ENCODE measurements around the gene LGI1.
A peak's percentile ranks its signal among the peaks of the same experiment; 100 is the strongest.

LGI1 gene

DNA sequence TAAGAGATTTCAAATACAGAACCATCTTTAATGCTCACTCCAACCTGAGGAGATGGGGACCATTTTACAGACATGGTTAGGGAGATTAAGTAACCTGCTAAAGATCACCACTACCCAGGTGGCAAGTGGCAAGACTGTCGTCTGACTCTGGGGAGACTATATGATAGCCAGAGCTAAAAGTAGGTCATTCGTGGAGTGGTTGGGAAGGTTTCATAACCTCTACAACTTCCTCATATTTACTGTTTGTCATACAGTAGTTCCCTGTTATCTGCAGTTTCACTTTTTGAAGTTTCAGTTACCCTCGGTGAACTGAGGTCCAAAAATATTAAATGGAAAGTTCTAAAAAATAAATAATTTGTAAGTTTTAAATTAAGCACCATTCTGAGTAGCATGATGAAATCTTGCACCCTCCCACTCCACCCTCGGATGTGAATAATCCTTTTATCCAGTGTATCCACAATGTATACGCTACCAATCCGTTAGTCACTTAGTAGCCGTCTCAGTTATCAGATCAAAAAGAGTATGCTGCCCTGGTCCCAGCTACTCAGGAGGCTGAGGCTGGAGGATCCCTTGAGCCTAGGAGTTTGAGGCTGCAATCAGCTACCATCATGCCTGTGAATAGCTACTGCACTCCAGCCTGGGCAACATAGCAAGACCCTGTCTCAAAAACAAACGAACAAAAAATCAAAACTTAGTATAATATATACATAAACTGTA lies 14.9 kb upstream of the LGI1 start:
- H3K27me3 ChIP-seq (ENCODE audit: control insufficient read depth, low read length) = no peaks in the 10 kb centered on the region
- no peaks in the 10 kb centered on the region for H4K20me1 ChIP-seq (ENCODE audit: control insufficient read depth, insufficient read depth, low read depth, low read length)
- H3K79me2 ChIP-seq (ENCODE audit: control insufficient read depth, low read length) = no peaks in the 10 kb centered on the region
- peak overlapping the region; percentile 27; the same call in 1 of the 2 replicates for H3K27ac ChIP-seq (ENCODE audit: low read depth, low read length)
- no peak overlapping the region for H3K4me3 ChIP-seq (ENCODE audit: low read length)
- TF ChIP-seq EZH2phosphoT487 (IDR thresholded peaks at IDR 0.05; ENCODE audit: borderline replicate concordance, low read length) = no peak
- TF ChIP-seq, protein P1, sequence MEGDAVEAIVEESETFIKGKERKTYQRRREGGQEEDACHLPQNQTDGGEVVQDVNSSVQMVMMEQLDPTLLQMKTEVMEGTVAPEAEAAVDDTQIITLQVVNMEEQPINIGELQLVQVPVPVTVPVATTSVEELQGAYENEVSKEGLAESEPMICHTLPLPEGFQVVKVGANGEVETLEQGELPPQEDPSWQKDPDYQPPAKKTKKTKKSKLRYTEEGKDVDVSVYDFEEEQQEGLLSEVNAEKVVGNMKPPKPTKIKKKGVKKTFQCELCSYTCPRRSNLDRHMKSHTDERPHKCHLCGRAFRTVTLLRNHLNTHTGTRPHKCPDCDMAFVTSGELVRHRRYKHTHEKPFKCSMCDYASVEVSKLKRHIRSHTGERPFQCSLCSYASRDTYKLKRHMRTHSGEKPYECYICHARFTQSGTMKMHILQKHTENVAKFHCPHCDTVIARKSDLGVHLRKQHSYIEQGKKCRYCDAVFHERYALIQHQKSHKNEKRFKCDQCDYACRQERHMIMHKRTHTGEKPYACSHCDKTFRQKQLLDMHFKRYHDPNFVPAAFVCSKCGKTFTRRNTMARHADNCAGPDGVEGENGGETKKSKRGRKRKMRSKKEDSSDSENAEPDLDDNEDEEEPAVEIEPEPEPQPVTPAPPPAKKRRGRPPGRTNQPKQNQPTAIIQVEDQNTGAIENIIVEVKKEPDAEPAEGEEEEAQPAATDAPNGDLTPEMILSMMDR (IDR thresholded peaks at IDR 0.05; ENCODE audit: low read depth, low read length, poor library complexity, severe bottlenecking) = no peak
- 0 out of 2 replicates have a peak, but pooled peaks cover 2% of the 10 kb centered on the region for H3F3A ChIP-seq (ENCODE audit: control insufficient read depth, insufficient read depth)
- H3K9me2 ChIP-seq (replicated peaks; ENCODE audit: control insufficient read depth, low read length) = no peaks in the 10 kb centered on the region
- H3K36me3 ChIP-seq (ENCODE audit: control insufficient read depth, low read length) = no peaks in the 10 kb centered on the region
- peaks cover 18% of the 10 kb centered on the region for H3K4me1 ChIP-seq (ENCODE audit: control insufficient read depth, low read length)
- H3K4me2 ChIP-seq (ENCODE audit: low read length) = peak overlapping the region; percentile 36
- no peaks in the 10 kb centered on the region for H3K9me3 ChIP-seq (ENCODE audit: control insufficient read depth, insufficient read depth, low read length)

DNA sequence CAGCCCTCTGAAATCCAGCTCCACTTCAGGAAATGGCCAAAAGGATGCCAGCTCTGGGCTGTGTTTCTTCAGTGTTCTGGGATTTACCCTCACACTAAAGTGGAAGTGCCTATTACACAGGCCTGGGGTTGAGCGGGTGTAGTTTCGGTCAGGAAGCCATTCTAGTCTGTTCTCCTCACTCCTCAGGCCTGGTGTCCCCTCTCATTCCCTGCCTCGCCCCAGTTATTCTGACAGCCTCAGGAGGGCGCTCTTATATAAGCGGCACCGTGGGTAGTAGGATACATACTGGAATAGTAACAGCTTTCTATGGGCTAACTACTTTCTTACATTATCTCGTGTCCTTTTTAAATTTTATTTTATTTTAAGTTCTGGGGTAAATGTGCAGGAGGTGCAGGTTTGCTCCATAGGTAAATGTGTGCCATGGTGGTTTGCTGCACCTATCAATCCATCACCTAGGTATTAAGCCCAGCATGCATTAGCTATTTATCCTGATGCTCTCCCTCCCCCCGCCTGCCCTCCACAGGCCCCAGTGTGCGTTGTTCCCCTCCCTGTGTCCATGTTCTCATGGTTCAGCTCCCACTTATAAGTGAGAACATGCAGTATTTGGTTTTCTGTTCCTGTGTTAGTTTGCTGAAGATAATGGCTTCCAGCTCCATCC lies 12.2 kb upstream of the LGI1 start:
- Histone ChIP-seq H3K27ac (ENCODE audit: low read depth, low read length) (no peak overlapping the region), H3K4me3 (ENCODE audit: low read length) (no peak overlapping the region), H3K27me3 (ENCODE audit: control insufficient read depth, low read length) (no peaks in the 10 kb centered on the region), H3F3A (ENCODE audit: control insufficient read depth, insufficient read depth) (0 out of 2 replicates have a peak, but pooled peaks cover 2% of the 10 kb centered on the region), H3K9me2 (replicated peaks; ENCODE audit: control insufficient read depth, low read length) (no peaks in the 10 kb centered on the region), H3K9me3 (ENCODE audit: control insufficient read depth, insufficient read depth, low read length) (no peaks in the 10 kb centered on the region), H3K4me1 (ENCODE audit: control insufficient read depth, low read length) (peaks cover 18% of the 10 kb centered on the region), H3K36me3 (ENCODE audit: control insufficient read depth, low read length) (no peaks in the 10 kb centered on the region), H3K79me2 (ENCODE audit: control insufficient read depth, low read length) (no peaks in the 10 kb centered on the region), H3K4me2 (ENCODE audit: low read length) (no peak overlapping the region), H4K20me1 (ENCODE audit: control insufficient read depth, insufficient read depth, low read depth, low read length) (no peaks in the 10 kb centered on the region)
- TF ChIP-seq, protein P1 (IDR thresholded peaks at IDR 0.05; ENCODE audit: low read depth, low read length, poor library complexity, severe bottlenecking) = peak; percentile 44
- no peak for TF ChIP-seq EZH2phosphoT487 (IDR thresholded peaks at IDR 0.05; ENCODE audit: borderline replicate concordance, low read length)

DNA sequence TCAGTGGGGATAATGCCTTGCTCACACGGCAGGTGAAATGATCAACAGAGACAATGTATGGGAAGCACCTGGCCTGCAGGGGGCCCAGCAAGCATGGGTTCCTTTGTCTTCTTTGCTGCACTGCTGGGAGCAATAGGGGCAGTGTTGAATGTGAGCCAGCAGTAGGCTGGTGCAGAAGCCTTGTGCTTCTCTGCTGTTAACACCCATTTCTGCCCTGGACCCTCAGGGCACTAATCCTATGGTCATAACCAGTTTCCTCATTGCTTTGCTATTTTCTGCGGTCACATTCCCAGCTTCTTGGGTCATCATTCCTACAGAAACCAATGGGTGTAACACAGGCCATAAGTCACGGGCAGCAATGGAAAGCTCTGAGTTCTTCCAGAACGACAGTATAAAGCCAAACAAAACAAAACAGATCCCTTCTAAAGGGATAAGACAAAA lies 10.9 kb upstream of the LGI1 start:
- no peak overlapping the region for H3K27ac ChIP-seq (ENCODE audit: low read depth, low read length)

More for the DNA sequence above, 10.9 kb upstream of the LGI1 start:
- H3K9me2 ChIP-seq (replicated peaks; ENCODE audit: control insufficient read depth, low read length) = no peaks in the 10 kb centered on the region
- no peaks in the 10 kb centered on the region for H3K36me3 ChIP-seq (ENCODE audit: control insufficient read depth, low read length)
- 0 out of 2 replicates have a peak, but pooled peaks cover 2% of the 10 kb centered on the region for H3F3A ChIP-seq (ENCODE audit: control insufficient read depth, insufficient read depth)
- H3K79me2 ChIP-seq (ENCODE audit: control insufficient read depth, low read length) = no peaks in the 10 kb centered on the region
- H3K4me2 ChIP-seq (ENCODE audit: low read length) = no peak overlapping the region
- no peak for TF ChIP-seq EZH2phosphoT487 (IDR thresholded peaks at IDR 0.05; ENCODE audit: borderline replicate concordance, low read length)
- TF ChIP-seq, protein P1 (IDR thresholded peaks at IDR 0.05; ENCODE audit: low read depth, low read length, poor library complexity, severe bottlenecking) = peak; percentile 60
- H4K20me1 ChIP-seq (ENCODE audit: control insufficient read depth, insufficient read depth, low read depth, low read length) = no peaks in the 10 kb centered on the region
- H3K4me1 ChIP-seq (ENCODE audit: control insufficient read depth, low read length) = peaks cover 18% of the 10 kb centered on the region
- no peaks in the 10 kb centered on the region for H3K9me3 ChIP-seq (ENCODE audit: control insufficient read depth, insufficient read depth, low read length)
- no peak overlapping the region for H3K4me3 ChIP-seq (ENCODE audit: low read length)
- H3K27me3 ChIP-seq (ENCODE audit: control insufficient read depth, low read length) = no peaks in the 10 kb centered on the region

All from DOHH2 (cell line).